ENCODE data around the gene RCBTB2.

DNA sequence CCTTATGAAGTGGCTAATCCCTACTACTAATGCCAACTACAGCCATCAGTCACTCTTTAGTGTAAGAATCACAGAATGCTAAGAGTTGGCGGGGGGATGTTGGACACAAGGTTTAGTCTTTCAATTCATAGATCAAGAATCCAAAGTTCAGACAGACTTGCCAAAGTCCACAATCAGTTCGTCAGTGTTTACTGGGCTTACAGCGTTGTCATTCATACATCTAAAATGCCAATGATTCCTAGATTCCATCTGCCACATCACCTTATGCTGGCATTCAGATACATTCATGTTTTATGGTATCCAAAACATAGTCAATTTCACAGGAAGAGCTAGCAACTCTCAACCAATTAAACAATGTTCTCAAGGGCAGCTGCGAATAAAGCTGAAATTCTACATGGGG, 18.1 kb downstream of the RCBTB2 start:
- TF ChIP-seq, protein P1, sequence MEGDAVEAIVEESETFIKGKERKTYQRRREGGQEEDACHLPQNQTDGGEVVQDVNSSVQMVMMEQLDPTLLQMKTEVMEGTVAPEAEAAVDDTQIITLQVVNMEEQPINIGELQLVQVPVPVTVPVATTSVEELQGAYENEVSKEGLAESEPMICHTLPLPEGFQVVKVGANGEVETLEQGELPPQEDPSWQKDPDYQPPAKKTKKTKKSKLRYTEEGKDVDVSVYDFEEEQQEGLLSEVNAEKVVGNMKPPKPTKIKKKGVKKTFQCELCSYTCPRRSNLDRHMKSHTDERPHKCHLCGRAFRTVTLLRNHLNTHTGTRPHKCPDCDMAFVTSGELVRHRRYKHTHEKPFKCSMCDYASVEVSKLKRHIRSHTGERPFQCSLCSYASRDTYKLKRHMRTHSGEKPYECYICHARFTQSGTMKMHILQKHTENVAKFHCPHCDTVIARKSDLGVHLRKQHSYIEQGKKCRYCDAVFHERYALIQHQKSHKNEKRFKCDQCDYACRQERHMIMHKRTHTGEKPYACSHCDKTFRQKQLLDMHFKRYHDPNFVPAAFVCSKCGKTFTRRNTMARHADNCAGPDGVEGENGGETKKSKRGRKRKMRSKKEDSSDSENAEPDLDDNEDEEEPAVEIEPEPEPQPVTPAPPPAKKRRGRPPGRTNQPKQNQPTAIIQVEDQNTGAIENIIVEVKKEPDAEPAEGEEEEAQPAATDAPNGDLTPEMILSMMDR (IDR thresholded peaks at IDR 0.05 in 4 of 5, conservative IDR thresholded peaks at IDR 0.05 in 1 of 5) = no peak
- no peak for TF ChIP-seq POLR2A (IDR thresholded peaks at IDR 0.05)

All from gastrocnemius medialis (tissue), 4 donors.